ENCODE measurements around the gene COL6A1.

The COL6A1 gene

GRCh38 chr21:45984584-45985095, 3.1 kb downstream of the COL6A1 start:
- DNase-seq: no peak

- no peak for DNase-seq
Measured at GRCh38 chr21:45985471-45986315, 4.1 kb downstream of the COL6A1 start.

DNA sequence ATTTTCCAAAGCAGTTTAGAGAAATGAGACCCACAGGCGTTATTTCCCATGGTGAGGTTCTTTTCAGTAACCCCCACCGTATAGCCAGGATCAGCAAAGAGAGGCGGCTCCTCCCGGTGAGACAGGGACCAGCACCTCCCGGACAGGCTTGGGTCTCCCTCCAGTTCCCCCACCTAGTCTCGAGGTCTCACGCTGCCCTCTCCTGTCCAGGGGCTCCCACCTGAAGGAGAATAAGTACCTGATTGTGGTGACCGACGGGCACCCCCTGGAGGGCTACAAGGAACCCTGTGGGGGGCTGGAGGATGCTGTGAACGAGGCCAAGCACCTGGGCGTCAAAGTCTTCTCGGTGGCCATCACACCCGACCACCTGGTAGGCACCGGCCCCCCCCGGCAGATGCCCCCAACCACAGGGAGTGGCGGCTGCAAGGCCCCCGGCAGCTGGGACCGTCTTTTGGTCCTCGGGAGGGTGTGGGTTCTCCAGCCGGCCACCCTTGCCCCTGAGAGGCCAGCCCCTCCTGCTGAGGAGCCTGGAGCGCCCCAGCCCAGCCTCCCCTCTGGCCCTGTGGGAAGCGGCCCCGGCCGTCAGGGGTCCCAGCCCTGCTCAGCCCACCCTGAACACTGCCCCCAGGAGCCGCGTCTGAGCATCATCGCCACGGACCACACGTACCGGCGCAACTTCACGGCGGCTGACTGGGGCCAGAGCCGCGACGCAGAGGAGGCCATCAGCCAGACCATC, 4.9 kb downstream of the COL6A1 start:
- no peak for DNase-seq

DNA sequence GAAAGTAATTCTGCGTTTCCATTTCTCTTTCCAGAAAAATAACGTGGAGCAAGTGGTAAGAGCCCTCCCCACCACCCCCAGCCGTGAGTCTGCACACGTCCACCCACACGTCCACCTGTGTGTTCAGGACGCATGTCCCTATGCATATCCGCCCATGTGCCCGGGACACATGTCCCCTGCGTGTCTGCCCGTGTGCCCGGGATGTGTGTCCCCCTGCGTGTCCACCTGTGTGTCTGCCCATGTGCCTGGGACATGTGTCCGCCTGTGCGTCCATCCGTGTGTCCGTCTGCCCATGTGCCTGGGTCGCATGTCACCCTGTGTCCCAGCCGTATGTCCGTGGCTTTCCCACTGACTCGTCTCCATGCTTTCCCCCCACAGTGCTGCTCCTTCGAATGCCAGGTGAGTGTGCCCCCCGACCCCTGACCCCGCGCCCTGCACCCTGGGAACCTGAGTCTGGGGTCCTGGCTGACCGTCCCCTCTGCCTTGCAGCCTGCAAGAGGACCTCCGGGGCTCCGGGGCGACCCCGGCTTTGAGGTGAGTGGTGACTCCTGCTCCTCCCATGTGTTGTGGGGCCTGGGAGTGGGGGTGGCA, 5.6 kb downstream of the COL6A1 start:
- no peak for DNase-seq

DNA sequence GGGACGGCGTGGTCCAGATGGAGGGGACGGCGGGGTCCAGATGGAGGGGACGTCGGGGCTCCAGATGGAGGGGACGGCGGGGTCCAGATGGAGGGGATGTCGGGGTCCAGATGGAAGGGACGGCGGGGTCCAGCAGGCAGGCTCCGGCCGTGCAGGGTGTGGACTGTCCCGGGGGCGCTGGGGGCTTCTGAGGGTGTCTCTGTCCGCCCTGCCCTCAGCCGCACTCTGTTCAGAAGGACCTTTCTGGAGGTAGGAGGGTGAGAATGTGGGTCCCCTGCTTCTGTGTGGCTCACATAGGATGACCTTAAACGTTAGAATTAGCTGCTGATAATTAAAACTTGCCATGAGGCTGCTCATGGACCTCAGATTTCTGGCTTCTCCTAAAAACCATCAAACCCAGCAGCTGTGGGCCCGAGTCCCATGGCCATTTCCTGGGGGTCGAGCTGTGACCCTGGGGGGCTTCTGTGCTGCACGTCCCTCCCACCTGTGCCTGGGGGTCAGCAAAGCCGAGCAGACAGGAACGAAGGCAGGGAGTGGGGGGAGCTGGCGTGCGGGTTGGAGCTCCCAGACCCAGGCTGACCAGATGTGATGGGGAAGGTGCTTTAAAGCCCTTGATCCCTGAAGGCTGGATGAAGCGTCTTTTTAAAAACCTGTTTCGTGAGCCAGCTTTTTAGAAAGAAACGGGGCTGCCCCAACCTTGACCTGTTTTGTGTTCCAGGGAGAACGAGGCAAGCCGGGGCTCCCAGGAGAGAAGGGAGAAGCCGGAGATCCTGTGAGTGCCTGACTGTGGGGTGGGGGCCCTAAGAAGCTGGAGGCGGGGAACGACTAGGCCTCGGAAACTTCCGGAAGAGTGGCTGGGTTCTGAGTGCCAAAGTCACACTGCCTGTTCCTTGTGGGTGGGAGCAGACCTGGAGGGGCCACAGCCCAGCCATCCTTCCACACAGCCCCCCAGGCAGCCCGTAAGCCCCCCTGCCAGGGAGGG, 7.1 kb downstream of the COL6A1 start:
- no peak for DNase-seq

DNA sequence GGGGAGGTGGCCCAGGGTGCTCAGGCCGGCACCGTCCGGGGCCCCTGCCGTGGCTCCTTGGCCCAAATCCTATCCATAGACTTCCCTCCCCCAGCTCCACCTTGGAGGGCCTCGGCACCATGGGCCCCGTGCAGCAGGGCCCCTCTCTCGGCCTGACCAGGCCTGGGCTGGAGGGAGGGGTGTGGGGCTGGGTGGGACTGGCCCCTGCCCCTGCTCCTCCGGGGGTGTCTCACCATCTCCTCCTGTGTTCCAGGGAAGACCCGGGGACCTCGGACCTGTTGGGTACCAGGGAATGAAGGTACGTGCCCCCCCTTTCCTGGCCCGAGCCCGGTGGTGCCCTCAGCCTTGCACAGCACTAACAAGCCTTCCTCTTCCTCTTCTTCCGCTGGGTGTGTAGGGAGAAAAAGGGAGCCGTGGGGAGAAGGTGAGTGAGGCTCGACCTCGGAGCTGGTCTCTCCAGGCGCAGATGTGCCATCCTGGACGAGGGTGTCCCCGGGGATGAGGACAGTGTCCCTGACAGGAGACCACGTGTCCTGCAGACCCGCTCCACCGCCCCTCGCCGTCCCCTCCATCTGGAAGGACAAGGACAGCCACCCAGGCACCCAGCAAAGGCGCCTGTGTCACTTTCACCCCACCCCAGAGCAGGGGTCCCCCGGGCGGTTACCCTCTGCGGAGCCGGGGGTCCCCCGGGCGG, 7.9 kb downstream of the COL6A1 start:
- no peak for DNase-seq

- DNase-seq: no peak
Measured at GRCh38 chr21:45990049-45990711, 8.6 kb downstream of the COL6A1 start.

- no peak for DNase-seq
Measured at GRCh38 chr21:45990741-45991605, 9.4 kb downstream of the COL6A1 start.

GRCh38 chr21:45991606-45992300, 10.2 kb downstream of the COL6A1 start:
- no peak for DNase-seq

GRCh38 chr21:45992301-45993209, 11.0 kb downstream of the COL6A1 start:
- DNase-seq: no peak

DNA sequence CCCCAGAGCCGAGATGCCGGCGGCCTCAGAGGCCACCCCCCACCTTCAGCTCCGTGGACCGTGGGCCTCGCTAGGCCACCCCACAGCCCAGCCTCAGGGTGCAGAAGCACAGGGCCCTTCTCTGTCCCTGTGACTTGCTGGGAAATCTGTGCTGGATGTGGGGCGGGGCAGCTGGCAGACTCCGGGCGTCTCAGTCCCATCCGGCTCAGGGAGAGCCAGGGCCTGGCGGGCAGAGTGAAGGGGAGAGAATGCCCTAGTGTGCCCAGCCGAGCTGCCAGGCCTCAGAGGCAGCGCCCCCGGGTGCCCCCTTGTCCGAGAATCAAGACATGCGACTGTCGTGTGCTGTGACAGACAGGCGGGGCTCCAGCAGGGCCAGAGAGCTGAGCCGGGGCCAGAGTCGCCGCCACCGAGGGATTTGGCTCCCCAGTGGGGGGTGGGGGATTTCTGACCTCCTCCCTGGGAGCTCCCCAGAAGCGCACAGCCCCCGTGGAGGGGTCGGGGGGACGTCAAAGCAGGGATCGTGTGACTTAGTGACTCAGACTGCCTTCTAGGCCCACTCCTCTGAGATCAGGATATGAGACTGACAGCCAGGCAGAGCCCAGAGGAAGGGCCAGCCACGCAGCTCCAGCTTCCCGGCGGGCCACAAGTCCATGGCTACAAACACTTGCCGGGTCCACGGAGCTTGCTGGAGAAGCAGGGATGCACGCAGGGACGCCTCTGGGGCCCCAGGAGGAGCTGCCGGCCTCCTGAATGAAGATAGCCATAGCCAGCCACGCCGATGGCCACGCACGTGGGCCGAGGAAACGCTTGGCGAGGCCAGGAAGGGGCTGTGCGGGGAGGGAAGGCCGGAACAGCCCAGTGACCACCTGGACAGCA, 11.9 kb downstream of the COL6A1 start:
- no peak for DNase-seq

- no peak for DNase-seq
Measured at GRCh38 chr21:45994086-45994661, 12.6 kb downstream of the COL6A1 start.

- no peak for DNase-seq
Measured at GRCh38 chr21:45994759-45995685, 13.5 kb downstream of the COL6A1 start.

DNA sequence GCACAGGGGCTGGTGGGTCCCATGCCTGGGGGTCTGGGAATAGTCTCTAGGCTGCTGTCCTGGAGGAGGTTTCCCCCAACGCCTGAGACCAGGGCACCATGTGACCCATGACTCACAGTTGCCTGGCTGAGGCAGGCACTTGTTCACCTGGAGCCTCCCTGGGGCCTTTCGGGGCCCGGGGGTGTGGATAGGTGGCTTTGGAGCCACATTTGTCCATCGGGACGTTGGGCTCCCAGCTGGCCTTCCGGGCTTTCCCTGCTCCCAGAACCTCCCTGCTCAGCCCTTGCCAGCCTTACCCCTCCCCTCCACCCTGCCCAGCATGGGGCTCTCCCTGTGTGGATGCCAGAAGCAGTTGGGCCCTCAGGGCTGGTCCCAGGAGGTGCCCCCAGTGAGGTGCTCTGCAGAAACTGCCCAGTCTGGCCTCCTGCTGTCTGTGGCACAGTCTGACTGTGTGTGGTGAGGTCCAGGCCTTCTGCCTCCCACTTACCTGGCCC, 14.2 kb downstream of the COL6A1 start:
- DNase-seq: no peak

Measured in activated CD4-positive, alpha-beta T cell treated with anti-CD3 and anti-CD28 coated beads, Interleukin-2, amount 50 U/mL, for 16 hours (primary cell).